Lower lobe of right lung (tissue), 2 donors: ENCODE data around the gene ODAD4. TPM values are rescaled to one million over a fixed set of nuclear protein-coding genes. Genes with fewer than 3 reads are reported as not detected.

Experiments
- ATAC-seq, 2 donors: fragments of 200-7000 bp; cut with Tn5 transposase; one replicate each; pipeline ENCODE4 v1.9.1; 2020 to 2022; ENCODE audit warnings: mild to moderate bottlenecking in 2 of 2, moderate library complexity in 2 of 2
- DNase-seq: peaks from one replicate; pipeline ENCODE4 v3.0.0-alpha.2; 2020
- H3K27ac ChIP-seq: fragments of 200-600 bp; one replicate; pipeline ENCODE4 v1.8.0; 2022
- H3K27me3 ChIP-seq: fragments of 200-600 bp; one replicate; pipeline ENCODE4 v1.8.0; 2022; ENCODE audit warnings: low read depth
- H3K36me3 ChIP-seq: fragments of 200-600 bp; one replicate; pipeline ENCODE4 v1.8.0; 2022; ENCODE audit warnings: mild to moderate bottlenecking
- H3K4me1 ChIP-seq: fragments of 200-600 bp; one replicate; pipeline ENCODE4 v1.8.0; 2022
- H3K4me3 ChIP-seq: fragments of 200-600 bp; one replicate; pipeline ENCODE4 v1.8.0; 2022; ENCODE audit warnings: mild to moderate bottlenecking
- H3K9me3 ChIP-seq: fragments of 200-600 bp; one replicate; pipeline ENCODE4 v1.8.0; 2022
- intact Hi-C: fragments of 100-400 bp; cut with DNase I; formaldehyde crosslinking; loops from one replicate; pipeline ENCODE4 v1.11.0; 2022
- total RNA-seq: library from RNA; stranded (reverse); fragmentation: NEBNext Ultra II Directional; extraction: Animal tissue kit (Norgen Biotek cat#: 25700); gene quantifications from one replicate; pipeline ENCODE4 v1.2.1, GENCODE V29; 2021
- TF ChIP-seq, protein P1 (sequence below): fragments of 200-600 bp; IDR thresholded peaks from one replicate; pipeline ENCODE4 v1.8.0; 2022; ENCODE audit warnings: antibody characterized with exemption, mild to moderate bottlenecking
- donor health status: DM: no; HTN: yes; CAD: no; lungs with severe emphysema.

ODAD4 gene
- total RNA-seq, 1 donor from 2014 or later = 5.4 TPM

DNA sequence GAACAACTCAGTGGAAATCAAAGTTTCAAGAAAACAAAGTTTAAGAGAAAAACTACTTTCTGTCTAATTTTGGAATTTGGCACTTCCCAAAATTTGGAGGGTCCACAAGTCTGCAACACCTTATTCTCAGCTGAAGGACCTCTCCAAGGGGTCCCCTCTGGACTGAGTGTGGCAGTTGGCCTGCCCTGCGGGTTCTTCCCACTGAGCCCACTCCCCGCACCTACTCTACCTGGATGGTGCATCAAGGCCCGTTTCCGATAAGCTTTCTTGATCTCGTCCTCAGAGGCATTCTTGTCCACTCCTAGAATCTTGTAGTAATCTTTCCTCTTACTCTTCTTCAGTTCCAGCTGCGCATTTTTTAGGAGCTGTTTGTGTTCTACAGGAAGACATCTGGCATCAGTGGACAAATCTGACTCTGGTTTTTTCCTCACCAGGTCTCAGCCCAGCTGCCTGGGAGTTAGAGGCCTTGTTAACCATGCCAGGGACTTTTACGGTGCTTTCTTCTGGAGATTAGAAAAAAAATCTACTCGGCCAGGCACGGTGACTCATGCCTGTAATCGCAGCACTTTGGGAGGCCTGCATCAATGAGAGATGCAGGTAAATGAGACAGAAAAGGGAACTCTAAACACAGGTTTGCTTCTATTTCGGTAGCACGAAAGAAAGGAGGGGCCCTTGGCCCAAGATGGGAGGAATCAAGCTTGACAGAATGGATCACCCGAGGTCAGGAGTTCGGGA, 51.8 kb downstream of the ODAD4 start:
- Histone ChIP-seq H3K4me3 (no peak overlapping the region), H3K9me3 (no peaks in the 10 kb centered on the region), H3K4me1 (no peaks in the 10 kb centered on the region), H3K27me3 (no peaks in the 10 kb centered on the region), H3K36me3 (peaks cover 96% of the 10 kb centered on the region), H3K27ac (no peak overlapping the region)
- DNase-seq = no peak
- intact Hi-C loops = no loop called here
- TF ChIP-seq, protein P1, sequence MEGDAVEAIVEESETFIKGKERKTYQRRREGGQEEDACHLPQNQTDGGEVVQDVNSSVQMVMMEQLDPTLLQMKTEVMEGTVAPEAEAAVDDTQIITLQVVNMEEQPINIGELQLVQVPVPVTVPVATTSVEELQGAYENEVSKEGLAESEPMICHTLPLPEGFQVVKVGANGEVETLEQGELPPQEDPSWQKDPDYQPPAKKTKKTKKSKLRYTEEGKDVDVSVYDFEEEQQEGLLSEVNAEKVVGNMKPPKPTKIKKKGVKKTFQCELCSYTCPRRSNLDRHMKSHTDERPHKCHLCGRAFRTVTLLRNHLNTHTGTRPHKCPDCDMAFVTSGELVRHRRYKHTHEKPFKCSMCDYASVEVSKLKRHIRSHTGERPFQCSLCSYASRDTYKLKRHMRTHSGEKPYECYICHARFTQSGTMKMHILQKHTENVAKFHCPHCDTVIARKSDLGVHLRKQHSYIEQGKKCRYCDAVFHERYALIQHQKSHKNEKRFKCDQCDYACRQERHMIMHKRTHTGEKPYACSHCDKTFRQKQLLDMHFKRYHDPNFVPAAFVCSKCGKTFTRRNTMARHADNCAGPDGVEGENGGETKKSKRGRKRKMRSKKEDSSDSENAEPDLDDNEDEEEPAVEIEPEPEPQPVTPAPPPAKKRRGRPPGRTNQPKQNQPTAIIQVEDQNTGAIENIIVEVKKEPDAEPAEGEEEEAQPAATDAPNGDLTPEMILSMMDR = no peak
- no peak for ATAC-seq

DNA sequence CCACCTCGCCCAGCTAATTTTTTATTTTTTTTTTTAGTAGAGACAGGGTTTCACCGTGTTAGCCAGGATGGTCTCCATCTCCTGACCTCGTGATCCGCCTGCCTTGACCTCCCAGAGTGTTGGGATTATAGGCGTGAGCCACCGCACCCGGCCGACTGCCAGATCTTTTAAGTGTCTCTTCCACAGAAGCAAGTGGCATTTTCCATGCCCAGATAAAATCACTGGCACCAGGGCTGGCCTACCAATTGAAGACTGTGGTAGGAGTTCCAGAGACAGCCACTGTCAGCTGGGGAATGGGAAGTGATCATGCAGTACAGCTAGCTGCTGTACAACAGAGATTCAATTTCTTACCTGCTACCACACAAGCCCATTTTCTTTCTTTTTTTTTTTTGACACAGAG, 54.0 kb downstream of the ODAD4 start:
- no peak overlapping the region for H3K4me3 ChIP-seq
- DNase-seq (no peak), ATAC-seq (no peak)
- intact Hi-C loops = no loop called here
- H3K36me3 ChIP-seq = peaks cover 97% of the 10 kb centered on the region
- no peaks in the 10 kb centered on the region for H3K4me1 ChIP-seq
- TF ChIP-seq, protein P1 = no peak
- H3K9me3 ChIP-seq = no peaks in the 10 kb centered on the region
- H3K27me3 ChIP-seq = no peaks in the 10 kb centered on the region
- no peak overlapping the region for H3K27ac ChIP-seq

DNA sequence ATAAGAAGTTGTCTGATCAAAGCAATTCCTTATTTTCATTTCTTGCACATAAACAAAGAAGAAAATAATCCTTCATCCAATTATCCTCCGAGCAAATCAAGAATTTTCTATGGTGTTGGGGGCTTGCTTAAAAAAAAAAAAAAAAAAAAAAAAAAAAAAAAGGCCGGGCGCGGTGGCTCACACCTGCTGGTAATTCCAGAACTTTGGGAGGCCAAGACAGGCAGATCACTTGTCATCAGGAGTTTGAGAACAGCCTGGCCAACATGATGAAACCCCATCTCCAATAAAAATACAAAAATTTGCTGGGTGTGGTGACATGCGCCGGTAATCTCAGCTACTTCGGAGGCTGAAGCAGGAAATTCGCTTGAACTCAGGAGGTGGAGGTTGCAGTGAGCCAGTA, 55.5 kb downstream of the ODAD4 start:
- intact Hi-C loops = no loop called here
- Histone ChIP-seq H3K27ac (no peak overlapping the region), H3K9me3 (no peaks in the 10 kb centered on the region), H3K36me3 (peaks cover 100% of the 10 kb centered on the region), H3K4me1 (no peaks in the 10 kb centered on the region), H3K4me3 (no peak overlapping the region), H3K27me3 (no peaks in the 10 kb centered on the region)
- no peak for DNase-seq
- TF ChIP-seq, protein P1 = no peak
- no peak for ATAC-seq

DNA sequence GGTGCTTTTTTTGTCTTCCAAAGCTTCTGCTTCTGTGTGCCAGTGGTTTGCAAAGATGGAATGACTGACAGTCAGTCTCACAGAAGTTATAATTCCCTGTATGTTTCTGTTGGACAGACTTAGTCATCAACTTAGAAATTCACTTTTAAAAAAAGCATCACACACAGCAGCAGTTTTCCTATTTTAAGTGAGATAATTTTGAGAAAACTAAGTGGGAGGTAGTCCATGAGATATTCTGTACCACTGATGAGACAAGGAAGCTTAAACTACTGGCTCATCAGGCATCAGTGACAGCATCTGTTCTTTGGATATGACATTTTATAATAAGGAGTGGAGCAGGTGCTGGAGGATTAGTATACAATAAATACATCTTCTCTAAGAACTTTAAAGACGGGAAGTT, 56.2 kb downstream of the ODAD4 start:
- TF ChIP-seq, protein P1 = no peak
- peaks cover 100% of the 10 kb centered on the region for H3K36me3 ChIP-seq
- no peaks in the 10 kb centered on the region for H3K9me3 ChIP-seq
- DNase-seq (no peak), ATAC-seq (no peak)
- no peak overlapping the region for H3K4me3 ChIP-seq
- H3K4me1 ChIP-seq = no peaks in the 10 kb centered on the region
- intact Hi-C loops = no loop called here
- H3K27me3 ChIP-seq = no peaks in the 10 kb centered on the region
- H3K27ac ChIP-seq = no peak overlapping the region

DNA sequence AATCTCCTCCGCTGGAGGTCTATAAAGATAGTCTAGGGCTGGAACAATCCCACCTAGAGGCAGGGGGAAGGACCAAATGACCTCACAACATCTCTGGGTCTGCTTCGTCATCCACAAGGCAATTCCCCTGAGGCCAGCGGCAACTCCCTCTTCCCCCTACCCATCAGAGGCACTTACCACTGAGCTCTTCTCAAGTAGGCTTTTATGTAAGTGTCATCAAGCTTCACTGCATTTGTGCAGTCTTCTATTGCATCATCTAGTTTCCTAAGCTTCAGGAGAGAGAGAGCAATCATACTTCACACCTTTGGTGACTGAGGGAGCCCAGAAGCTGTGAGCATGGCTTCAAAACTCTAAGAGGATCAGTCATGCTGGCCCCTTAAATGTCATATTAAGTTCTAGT, 57.2 kb downstream of the ODAD4 start:
- Histone ChIP-seq H3K4me1 (no peaks in the 10 kb centered on the region), H3K27me3 (no peaks in the 10 kb centered on the region), H3K4me3 (no peak overlapping the region), H3K27ac (no peak overlapping the region), H3K36me3 (peaks cover 100% of the 10 kb centered on the region), H3K9me3 (no peaks in the 10 kb centered on the region)
- ATAC-seq = no peak
- intact Hi-C loops = no loop called here
- TF ChIP-seq, protein P1 = no peak
- DNase-seq = no peak
